A549 (cell line): ENCODE measurements around the gene GHR. TPM values are rescaled to one million over a fixed set of nuclear protein-coding genes. Genes with fewer than 3 reads are reported as not detected.

Experiments
- ATAC-seq, 2 experiments: fragments of 200-7000 bp in 1 of 2; fragments of >200 bp in 1 of 2; cut with Nextera tagmentation in 1 of 2; cut with Tn5 transposase in 1 of 2; 3 replicates each; pipeline versions ENCODE4 v1.8.0 to v1.9.1; 2018 to 2020; ENCODE audit warnings: mild to moderate bottlenecking in 1 of 2, moderate library complexity in 1 of 2
- CTCF ChIA-PET: fragments of 300-600 bp; sonication (Branson Sonifier 250); formaldehyde crosslinking; extraction: SDS; loops from one replicate; lab custom pipeline; 2021; ENCODE audit warnings: antibody characterized with exemption, inconsistent platforms; lab: Yijun Ruan, JAX
- POLR2A ChIA-PET: fragments of 350-600 bp; formaldehyde crosslinking; extraction: SDS; loops from one replicate; lab custom pipeline; 2021; ENCODE audit warnings: antibody characterized with exemption, inconsistent platforms; lab: Yijun Ruan, JAX
- DNase-seq, 2 experiments: peaks; one replicate each; pipeline versions ENCODE4 v3.0.0 to v3.0.0-alpha.2; 2011 to 2016; ENCODE audit warnings: low read depth in 1 of 2, low spot score in 1 of 2
- FAIRE-seq: peaks from 2 replicates; lab custom pipeline; 2011; peaks lifted over from hg19 to GRCh38; lab: Jason Lieb, UNC
- H3K27ac ChIP-seq, 2 experiments: fragments of >200 bp; sonication (Bioruptor Twin); formaldehyde crosslinking; 3 replicates each; pipeline ENCODE4 v1.5.1; 2016 to 2017
- H3K4me1 ChIP-seq: fragments of >200 bp; sonication (Bioruptor Twin); formaldehyde crosslinking; 3 replicates; pipeline ENCODE4 v1.6.1; 2016
- H3K4me2 ChIP-seq: fragments of >200 bp; sonication (Bioruptor Twin); formaldehyde crosslinking; 3 replicates; pipeline ENCODE4 v1.6.1; 2016
- H3K4me3 ChIP-seq: fragments of >200 bp; sonication (Bioruptor Twin); formaldehyde crosslinking; 3 replicates; pipeline ENCODE4 v1.5.1; 2016
- H3K9me3 ChIP-seq: fragments of >200 bp; sonication (Bioruptor Twin); formaldehyde crosslinking; 3 replicates; pipeline ENCODE4 v1.6.1; 2016
- CHD4 ChIP-seq: fragments of 200-600 bp; sonication (generic); IDR thresholded peaks from 2 replicates; pipeline ENCODE4 v1.6.1; 2016; ENCODE audit warnings: antibody characterized with exemption, mild to moderate bottlenecking, borderline replicate concordance
- EHF ChIP-seq: fragments of 250-450 bp; sonication (Bioruptor Pico); IDR thresholded peaks from 2 replicates; pipeline ENCODE4 v1.5.0; 2020; ENCODE audit warnings: mild to moderate bottlenecking
- EHMT2 ChIP-seq: fragments of 200-600 bp; sonication (generic); IDR thresholded peaks from 2 replicates; pipeline ENCODE4 v1.6.1; 2016; ENCODE audit warnings: antibody characterized with exemption, low read depth, mild to moderate bottlenecking, moderate library complexity
- EP300 ChIP-seq, 2 experiments: fragments of >200 bp; sonication (Bioruptor Twin); formaldehyde crosslinking; IDR thresholded peaks; 2 replicates in 1 of 2; 3 replicates in 1 of 2; pipeline ENCODE4 v1.6.1; 2016 to 2017
- ESRRA ChIP-seq: fragments of 150-350 bp; IDR thresholded peaks from 2 replicates; pipeline ENCODE4 v1.6.1; 2014; ENCODE audit warnings: mild to moderate bottlenecking, low read length, borderline replicate concordance
- FOXS1 ChIP-seq: fragments of 250-450 bp; sonication (Bioruptor Pico); IDR thresholded peaks from 2 replicates; pipeline ENCODE4 v1.5.0; 2020; ENCODE audit warnings: mild to moderate bottlenecking, moderate library complexity
- GATA3 ChIP-seq: IDR thresholded peaks from 2 replicates; pipeline ENCODE4 v1.6.1; 2012; ENCODE audit warnings: borderline replicate concordance
- HOXA7 ChIP-seq: fragments of 250-450 bp; sonication (Bioruptor Pico); IDR thresholded peaks from 2 replicates; pipeline ENCODE4 v1.5.0; 2020; ENCODE audit warnings: mild to moderate bottlenecking, moderate library complexity
- HOXB13 ChIP-seq: fragments of 250-450 bp; sonication (Bioruptor Pico); IDR thresholded peaks from 2 replicates; pipeline ENCODE4 v1.5.0; 2020; ENCODE audit warnings: low read depth, mild to moderate bottlenecking, moderate library complexity
- JUN ChIP-seq, 2 experiments: fragments of >200 bp; sonication (Bioruptor Twin); formaldehyde crosslinking; IDR thresholded peaks; 2 replicates in 1 of 2; 3 replicates in 1 of 2; pipeline ENCODE4 v1.6.1; 2016 to 2017
- NFE2L2 ChIP-seq: fragments of 150-350 bp; conservative IDR thresholded peaks from 2 replicates; pipeline ENCODE4 v1.6.1; 2014; ENCODE audit warnings: low read length
- NR3C1 ChIP-seq: fragments of >200 bp; sonication (Bioruptor Twin); formaldehyde crosslinking; IDR thresholded peaks from 3 replicates; pipeline ENCODE4 v1.6.1; 2017
- POLR2AphosphoS2 ChIP-seq: conservative IDR thresholded peaks from 2 replicates; pipeline ENCODE4 v1.6.1; 2012; ENCODE audit warnings: low read length, improper control_type of control experiment, inconsistent platforms
- RARB ChIP-seq: fragments of 250-450 bp; sonication (Bioruptor Pico); IDR thresholded peaks from 2 replicates; pipeline ENCODE4 v1.8.0; 2021; ENCODE audit warnings: mild to moderate bottlenecking, moderate library complexity
- RFX5 ChIP-seq: fragments of 450-650 bp; IDR thresholded peaks from 2 replicates; pipeline ENCODE4 v1.7.1; 2014; ENCODE audit warnings: antibody characterized with exemption, mild to moderate bottlenecking, moderate library complexity
- RNF2 ChIP-seq: fragments of 200-600 bp; sonication (generic); IDR thresholded peaks from 2 replicates; pipeline ENCODE4 v1.6.1; 2016; ENCODE audit warnings: low read depth, mild to moderate bottlenecking, antibody characterized with exemption, moderate library complexity, borderline replicate concordance
- TP53 ChIP-seq: fragments of 250-450 bp; sonication (Bioruptor Pico); IDR thresholded peaks from 2 replicates; pipeline ENCODE4 v1.5.0; 2021; ENCODE audit warnings: mild to moderate bottlenecking, moderate library complexity
- ZC3H11A ChIP-seq: fragments of 450-650 bp; IDR thresholded peaks from 2 replicates; pipeline ENCODE4 v1.6.1; 2014; ENCODE audit warnings: antibody characterized with exemption, mild to moderate bottlenecking
- ZFP36 ChIP-seq: fragments of 450-650 bp; IDR thresholded peaks from 2 replicates; pipeline ENCODE4 v1.6.1; 2014; ENCODE audit warnings: borderline replicate concordance; ENCODE audit not compliant: partially characterized antibody
- ZNF302 ChIP-seq: fragments of 250-450 bp; sonication (Bioruptor Pico); IDR thresholded peaks from 2 replicates; pipeline ENCODE4 v1.9.0; 2021; ENCODE audit warnings: inconsistent platforms, mild to moderate bottlenecking, moderate library complexity
- WGBS: methylation state at CpG from one replicate; pipeline ENCODE4 v1.1.6; 2017; ENCODE audit errors: missing lambda C conversion rate; 5-methylcytosine and 5-hydroxymethylcytosine counted together
- polyA plus RNA-seq, 4 experiments: library from polyadenylated mRNA; depleted of rRNA in 3 of 4; stranded (reverse); fragments of >200 nt; fragmentation: RNase III in 1 of 4; extraction: RNeasy Plus Mini Kit Qiagen cat#74134 plus additional on column Dnase treatment in 1 of 4; gene quantifications; 2 replicates in 3 of 4; 3 replicates in 1 of 4; pipeline ENCODE4 v1.2.3, GENCODE V29; 2011 to 2017
- TF ChIP-seq, protein P1 (sequence below): fragments of >200 bp; sonication (Bioruptor Twin); formaldehyde crosslinking; IDR thresholded peaks from 2 replicates; pipeline ENCODE4 v1.6.1; 2016
- TF ChIP-seq, protein P2 (sequence below): fragments of 150-350 bp; IDR thresholded peaks from 2 replicates; pipeline ENCODE4 v1.6.1; 2014; ENCODE audit warnings: low read depth, mild to moderate bottlenecking, low read length
- TF ChIP-seq, protein P3 (sequence below): fragments of 200-600 bp; sonication (generic); IDR thresholded peaks from 2 replicates; pipeline ENCODE4 v1.6.1; 2016; ENCODE audit warnings: antibody characterized with exemption, mild to moderate bottlenecking, moderate library complexity
- TF ChIP-seq, protein P4 (sequence below): IDR thresholded peaks from 2 replicates; pipeline ENCODE4 v1.6.1; 2012
- TF ChIP-seq, protein P5 (sequence below): IDR thresholded peaks from 2 replicates; pipeline ENCODE4 v1.6.1; 2012; ENCODE audit warnings: low read depth, borderline replicate concordance
- TF ChIP-seq, protein P6 (sequence below): fragments of >200 bp; sonication (Bioruptor Twin); formaldehyde crosslinking; IDR thresholded peaks from 3 replicates; pipeline ENCODE4 v1.6.1; 2016
- TF ChIP-seq, protein P7 (sequence below): fragments of 250-450 bp; sonication (Bioruptor Pico); IDR thresholded peaks from 2 replicates; pipeline ENCODE4 v1.5.0; 2020; ENCODE audit warnings: low read depth, mild to moderate bottlenecking, moderate library complexity

Gene GHR
- polyA plus RNA-seq, 2 of the 4 experiments (the other 2 are of a cell fraction) = 0.05 TPM; not detected in 1

DNA sequence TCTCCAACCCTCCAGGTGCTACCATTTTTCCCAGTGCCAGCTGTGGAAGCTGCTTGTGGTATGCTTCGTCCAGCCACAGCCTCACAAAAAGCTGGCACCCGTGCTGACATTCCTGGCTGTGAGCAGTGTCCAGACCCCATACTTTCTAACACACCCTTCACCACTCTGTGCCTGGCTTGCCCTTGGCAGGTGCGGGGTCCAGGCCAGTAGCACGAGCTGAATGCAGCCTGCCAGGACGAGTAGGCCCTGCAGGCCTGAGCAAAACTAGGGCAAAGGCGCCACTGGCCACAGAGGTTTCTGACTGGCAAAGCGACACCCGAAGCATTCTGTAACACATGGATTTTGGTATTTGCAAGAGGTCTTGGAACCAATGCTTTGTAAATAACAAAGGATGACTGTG lies 26.0 kb upstream of the GHR start:
- no peak for FAIRE-seq
- no peak overlapping the region for H3K4me3 ChIP-seq
- no peak for TF ChIP-seq POLR2AphosphoS2
- TF ChIP-seq FOXS1 (CRISPR knock-in tag) = no peak
- TF ChIP-seq, protein P1, sequence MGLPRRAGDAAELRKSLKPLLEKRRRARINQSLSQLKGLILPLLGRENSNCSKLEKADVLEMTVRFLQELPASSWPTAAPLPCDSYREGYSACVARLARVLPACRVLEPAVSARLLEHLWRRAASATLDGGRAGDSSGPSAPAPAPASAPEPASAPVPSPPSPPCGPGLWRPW = no peak
- TF ChIP-seq RARB (CRISPR knock-in tag) = no peak
- TF ChIP-seq RNF2 = no peak
- TF ChIP-seq EP300 (IDR thresholded peaks at IDR 0.05) = no peak
- TF ChIP-seq, protein P2, sequence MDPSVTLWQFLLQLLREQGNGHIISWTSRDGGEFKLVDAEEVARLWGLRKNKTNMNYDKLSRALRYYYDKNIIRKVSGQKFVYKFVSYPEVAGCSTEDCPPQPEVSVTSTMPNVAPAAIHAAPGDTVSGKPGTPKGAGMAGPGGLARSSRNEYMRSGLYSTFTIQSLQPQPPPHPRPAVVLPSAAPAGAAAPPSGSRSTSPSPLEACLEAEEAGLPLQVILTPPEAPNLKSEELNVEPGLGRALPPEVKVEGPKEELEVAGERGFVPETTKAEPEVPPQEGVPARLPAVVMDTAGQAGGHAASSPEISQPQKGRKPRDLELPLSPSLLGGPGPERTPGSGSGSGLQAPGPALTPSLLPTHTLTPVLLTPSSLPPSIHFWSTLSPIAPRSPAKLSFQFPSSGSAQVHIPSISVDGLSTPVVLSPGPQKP = no peak
- TF ChIP-seq HOXA7 = no peak
- TF ChIP-seq ZFP36 = no peak
- no peak for TF ChIP-seq EHF (CRISPR knock-in tag)
- no peak for TF ChIP-seq JUN (IDR thresholded peaks at IDR 0.05)
- TF ChIP-seq, protein P3, sequence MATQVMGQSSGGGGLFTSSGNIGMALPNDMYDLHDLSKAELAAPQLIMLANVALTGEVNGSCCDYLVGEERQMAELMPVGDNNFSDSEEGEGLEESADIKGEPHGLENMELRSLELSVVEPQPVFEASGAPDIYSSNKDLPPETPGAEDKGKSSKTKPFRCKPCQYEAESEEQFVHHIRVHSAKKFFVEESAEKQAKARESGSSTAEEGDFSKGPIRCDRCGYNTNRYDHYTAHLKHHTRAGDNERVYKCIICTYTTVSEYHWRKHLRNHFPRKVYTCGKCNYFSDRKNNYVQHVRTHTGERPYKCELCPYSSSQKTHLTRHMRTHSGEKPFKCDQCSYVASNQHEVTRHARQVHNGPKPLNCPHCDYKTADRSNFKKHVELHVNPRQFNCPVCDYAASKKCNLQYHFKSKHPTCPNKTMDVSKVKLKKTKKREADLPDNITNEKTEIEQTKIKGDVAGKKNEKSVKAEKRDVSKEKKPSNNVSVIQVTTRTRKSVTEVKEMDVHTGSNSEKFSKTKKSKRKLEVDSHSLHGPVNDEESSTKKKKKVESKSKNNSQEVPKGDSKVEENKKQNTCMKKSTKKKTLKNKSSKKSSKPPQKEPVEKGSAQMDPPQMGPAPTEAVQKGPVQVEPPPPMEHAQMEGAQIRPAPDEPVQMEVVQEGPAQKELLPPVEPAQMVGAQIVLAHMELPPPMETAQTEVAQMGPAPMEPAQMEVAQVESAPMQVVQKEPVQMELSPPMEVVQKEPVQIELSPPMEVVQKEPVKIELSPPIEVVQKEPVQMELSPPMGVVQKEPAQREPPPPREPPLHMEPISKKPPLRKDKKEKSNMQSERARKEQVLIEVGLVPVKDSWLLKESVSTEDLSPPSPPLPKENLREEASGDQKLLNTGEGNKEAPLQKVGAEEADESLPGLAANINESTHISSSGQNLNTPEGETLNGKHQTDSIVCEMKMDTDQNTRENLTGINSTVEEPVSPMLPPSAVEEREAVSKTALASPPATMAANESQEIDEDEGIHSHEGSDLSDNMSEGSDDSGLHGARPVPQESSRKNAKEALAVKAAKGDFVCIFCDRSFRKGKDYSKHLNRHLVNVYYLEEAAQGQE = no peak
- no peak for TF ChIP-seq NFE2L2
- TF ChIP-seq HOXB13 = no peak
- no peak for TF ChIP-seq GATA3
- TF ChIP-seq, protein P4, sequence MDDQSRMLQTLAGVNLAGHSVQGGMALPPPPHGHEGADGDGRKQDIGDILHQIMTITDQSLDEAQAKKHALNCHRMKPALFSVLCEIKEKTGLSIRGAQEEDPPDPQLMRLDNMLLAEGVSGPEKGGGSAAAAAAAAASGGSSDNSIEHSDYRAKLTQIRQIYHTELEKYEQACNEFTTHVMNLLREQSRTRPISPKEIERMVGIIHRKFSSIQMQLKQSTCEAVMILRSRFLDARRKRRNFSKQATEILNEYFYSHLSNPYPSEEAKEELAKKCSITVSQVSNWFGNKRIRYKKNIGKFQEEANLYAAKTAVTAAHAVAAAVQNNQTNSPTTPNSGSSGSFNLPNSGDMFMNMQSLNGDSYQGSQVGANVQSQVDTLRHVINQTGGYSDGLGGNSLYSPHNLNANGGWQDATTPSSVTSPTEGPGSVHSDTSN = no peak
- TF ChIP-seq, protein P5, sequence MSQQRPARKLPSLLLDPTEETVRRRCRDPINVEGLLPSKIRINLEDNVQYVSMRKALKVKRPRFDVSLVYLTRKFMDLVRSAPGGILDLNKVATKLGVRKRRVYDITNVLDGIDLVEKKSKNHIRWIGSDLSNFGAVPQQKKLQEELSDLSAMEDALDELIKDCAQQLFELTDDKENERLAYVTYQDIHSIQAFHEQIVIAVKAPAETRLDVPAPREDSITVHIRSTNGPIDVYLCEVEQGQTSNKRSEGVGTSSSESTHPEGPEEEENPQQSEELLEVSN = no peak
- no peak for ATAC-seq
- DNase-seq = no peak
- ChIA-PET CTCF (interaction anchor here (1.4 to 1.7 kb wide), 2 partner anchors 26 to 53 kb away, joined by 3 to 6 read pairs; partner anchors contain the start of gene GHR), POLR2A (no interaction called here)
- no peak overlapping the region for H3K4me2 ChIP-seq
- H3K4me1 ChIP-seq = no peaks in the 10 kb centered on the region
- no peak overlapping the region for H3K27ac ChIP-seq
- 12% methylated on average over 8 of the region's 8 CpGs for WGBS
- H3K9me3 ChIP-seq = no peaks in the 10 kb centered on the region

DNA sequence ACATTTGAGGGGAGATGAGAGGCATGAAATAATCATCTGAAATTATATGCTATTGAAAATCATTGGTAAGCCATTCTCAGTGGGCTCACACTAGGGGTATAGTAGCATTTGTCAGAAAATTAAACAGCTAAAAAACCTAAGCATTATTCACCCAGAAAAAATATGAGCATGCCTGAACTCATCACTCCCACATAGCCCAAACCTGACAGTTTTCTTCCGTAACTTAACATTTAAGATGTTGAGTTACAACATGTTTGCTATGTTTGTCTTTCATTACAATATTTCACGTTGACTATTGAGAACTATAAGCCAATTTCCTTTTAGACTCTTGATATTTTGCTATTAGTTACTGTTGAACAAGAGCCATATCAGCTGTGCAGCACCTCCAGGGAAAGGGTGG lies 23.5 kb upstream of the GHR start:
- Histone ChIP-seq H3K4me1 (no peaks in the 10 kb centered on the region), H3K9me3 (no peaks in the 10 kb centered on the region), H3K27ac (no peak overlapping the region), H3K4me3 (no peak overlapping the region), H3K4me2 (no peak overlapping the region)
- no peak for DNase-seq
- WGBS = 43% methylated on average over 2 of the region's 2 CpGs
- FAIRE-seq = no peak
- no peak for ATAC-seq
- CTCF ChIA-PET = no interaction called here
- POLR2A ChIA-PET = no interaction called here
- TF ChIP-seq ESRRA (no peak), ZNF302 (CRISPR knock-in tag) (no peak), EHMT2 (no peak), FOXS1 (CRISPR knock-in tag) (no peak), CHD4 (no peak), NFE2L2 (no peak), HOXB13 (no peak), RFX5 (no peak), ZC3H11A (no peak), TP53 (CRISPR knock-in tag) (no peak), NR3C1 (no peak), GATA3 (no peak)
- TF ChIP-seq, protein P5 = no peak
- TF ChIP-seq, protein P6, sequence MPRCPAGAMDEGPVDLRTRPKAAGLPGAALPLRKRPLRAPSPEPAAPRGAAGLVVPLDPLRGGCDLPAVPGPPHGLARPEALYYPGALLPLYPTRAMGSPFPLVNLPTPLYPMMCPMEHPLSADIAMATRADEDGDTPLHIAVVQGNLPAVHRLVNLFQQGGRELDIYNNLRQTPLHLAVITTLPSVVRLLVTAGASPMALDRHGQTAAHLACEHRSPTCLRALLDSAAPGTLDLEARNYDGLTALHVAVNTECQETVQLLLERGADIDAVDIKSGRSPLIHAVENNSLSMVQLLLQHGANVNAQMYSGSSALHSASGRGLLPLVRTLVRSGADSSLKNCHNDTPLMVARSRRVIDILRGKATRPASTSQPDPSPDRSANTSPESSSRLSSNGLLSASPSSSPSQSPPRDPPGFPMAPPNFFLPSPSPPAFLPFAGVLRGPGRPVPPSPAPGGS = no peak
- TF ChIP-seq, protein P7, sequence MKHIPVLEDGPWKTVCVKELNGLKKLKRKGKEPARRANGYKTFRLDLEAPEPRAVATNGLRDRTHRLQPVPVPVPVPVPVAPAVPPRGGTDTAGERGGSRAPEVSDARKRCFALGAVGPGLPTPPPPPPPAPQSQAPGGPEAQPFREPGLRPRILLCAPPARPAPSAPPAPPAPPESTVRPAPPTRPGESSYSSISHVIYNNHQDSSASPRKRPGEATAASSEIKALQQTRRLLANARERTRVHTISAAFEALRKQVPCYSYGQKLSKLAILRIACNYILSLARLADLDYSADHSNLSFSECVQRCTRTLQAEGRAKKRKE (CRISPR knock-in tag) = no peak
